GM12864 (cell line): ENCODE results near the gene TYW5.

Source experiments
- DNase-seq: peaks from one replicate; pipeline ENCODE4 v3.0.0-alpha.2; 2011; ENCODE audit warnings: low read depth
- H3K4me3 ChIP-seq: 2 replicates; pipeline ENCODE4 v1.5.1; 2011; ENCODE audit warnings: mild to moderate bottlenecking, low read depth, low read length, control low read depth
- TF ChIP-seq, protein P1 (sequence below): IDR thresholded peaks from 2 replicates; pipeline ENCODE4 v1.5.1; 2011; ENCODE audit warnings: low read depth, mild to moderate bottlenecking, moderate library complexity, low read length, control low read depth, inconsistent platforms; ENCODE audit errors: missing control alignments

TYW5 gene

DNA sequence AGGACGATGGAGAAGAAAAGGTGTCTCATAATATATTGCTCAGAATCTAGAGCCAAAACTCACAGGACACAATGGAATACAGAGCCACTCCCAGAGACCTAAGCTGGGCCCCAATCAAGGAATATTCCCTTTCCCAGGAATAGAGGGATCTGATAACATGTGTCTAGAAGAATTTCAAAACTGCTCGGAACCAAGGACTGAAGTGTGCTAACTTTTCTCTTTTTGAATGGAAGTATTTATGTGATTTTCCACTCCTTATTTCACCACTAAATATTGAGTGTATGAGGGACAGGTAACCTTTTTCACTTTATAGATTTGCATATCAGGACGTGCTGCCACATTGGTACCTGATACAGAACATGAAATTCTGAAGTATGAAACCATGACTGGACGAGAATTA is 53.3 kb downstream of the TYW5 start:
- TF ChIP-seq, protein P1, sequence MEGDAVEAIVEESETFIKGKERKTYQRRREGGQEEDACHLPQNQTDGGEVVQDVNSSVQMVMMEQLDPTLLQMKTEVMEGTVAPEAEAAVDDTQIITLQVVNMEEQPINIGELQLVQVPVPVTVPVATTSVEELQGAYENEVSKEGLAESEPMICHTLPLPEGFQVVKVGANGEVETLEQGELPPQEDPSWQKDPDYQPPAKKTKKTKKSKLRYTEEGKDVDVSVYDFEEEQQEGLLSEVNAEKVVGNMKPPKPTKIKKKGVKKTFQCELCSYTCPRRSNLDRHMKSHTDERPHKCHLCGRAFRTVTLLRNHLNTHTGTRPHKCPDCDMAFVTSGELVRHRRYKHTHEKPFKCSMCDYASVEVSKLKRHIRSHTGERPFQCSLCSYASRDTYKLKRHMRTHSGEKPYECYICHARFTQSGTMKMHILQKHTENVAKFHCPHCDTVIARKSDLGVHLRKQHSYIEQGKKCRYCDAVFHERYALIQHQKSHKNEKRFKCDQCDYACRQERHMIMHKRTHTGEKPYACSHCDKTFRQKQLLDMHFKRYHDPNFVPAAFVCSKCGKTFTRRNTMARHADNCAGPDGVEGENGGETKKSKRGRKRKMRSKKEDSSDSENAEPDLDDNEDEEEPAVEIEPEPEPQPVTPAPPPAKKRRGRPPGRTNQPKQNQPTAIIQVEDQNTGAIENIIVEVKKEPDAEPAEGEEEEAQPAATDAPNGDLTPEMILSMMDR, result no peak
- H3K4me3 ChIP-seq, result no peak overlapping the region
- no peak for DNase-seq

DNA sequence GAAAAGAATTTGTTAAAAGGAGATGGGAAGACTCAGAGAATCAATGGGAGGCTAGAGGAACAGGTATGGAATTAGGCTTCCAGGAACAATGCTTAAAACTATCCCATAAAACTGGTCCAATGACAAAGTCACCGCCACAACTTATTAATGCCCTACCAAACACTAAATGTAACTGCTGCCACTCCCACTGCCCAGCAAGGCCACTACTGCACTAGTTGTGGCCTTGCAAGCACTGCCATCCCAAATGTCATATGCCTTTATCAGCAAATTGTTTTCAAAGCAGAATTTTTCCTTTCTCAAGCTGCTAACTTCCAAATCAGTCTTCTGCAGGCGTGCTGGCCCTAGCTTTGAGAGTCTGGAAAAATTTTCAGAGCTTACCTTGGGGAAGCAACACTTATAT is 58.7 kb downstream of the TYW5 start:
- H3K4me3 ChIP-seq, result no peak overlapping the region
- TF ChIP-seq, protein P1, result no peak
- DNase-seq, result no peak

DNA sequence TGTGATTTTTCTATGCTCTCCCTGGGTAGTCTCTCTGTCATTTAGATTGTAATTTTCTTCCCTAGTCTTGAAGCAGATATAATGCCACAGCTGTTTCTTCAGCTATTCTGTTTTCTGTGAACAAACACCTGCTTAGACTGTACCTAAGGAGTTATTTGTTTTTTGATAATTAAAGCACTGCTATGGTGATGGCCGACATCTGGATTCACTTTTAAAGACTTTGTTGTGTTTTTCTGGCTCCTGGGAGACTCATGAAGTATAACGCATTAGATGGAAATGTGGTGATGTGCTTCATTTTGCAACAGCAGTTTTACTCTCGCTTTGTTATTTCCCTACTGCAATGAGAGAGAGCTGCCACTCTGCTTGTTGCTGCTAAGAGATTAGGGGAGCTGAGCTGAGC is 59.9 kb downstream of the TYW5 start:
- no peak overlapping the region for H3K4me3 ChIP-seq
- TF ChIP-seq, protein P1, result no peak
- DNase-seq, result no peak

DNA sequence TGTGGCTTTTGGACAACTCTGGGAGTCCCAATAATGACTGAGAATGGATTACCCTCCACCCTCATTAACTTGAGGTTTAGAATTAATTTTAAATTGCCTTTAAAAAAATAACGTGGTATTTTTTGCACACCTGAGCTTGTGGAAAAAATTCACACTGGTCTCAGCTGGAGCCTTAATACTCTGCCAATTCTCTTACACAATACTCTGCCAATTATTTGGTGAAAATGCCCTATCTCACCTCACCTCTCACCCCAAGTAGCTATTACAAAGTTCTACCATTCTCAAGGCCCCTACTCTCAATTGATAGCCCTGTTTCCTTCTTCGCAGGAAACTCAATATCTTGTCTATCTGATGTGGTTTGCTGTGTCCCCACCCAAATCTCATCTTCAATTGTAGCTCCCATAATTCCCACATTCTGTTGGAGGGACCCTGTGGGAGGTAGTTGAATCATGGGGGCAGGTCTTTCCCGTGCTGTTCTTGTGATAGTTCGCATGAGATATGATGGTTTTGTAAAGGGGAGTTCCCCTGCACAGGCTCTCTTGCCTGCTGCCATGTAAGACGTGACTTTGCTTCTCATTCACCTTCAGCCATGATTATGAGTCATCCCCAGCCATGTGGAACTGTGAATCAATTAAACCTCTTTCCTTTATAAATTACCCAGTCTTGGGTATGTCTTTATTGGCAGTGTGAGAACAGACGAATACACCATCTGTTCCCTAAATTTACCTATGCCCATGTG is 71.6 kb downstream of the TYW5 start:
- no peak overlapping the region for H3K4me3 ChIP-seq
- TF ChIP-seq, protein P1, result no peak
- no peak for DNase-seq

DNA sequence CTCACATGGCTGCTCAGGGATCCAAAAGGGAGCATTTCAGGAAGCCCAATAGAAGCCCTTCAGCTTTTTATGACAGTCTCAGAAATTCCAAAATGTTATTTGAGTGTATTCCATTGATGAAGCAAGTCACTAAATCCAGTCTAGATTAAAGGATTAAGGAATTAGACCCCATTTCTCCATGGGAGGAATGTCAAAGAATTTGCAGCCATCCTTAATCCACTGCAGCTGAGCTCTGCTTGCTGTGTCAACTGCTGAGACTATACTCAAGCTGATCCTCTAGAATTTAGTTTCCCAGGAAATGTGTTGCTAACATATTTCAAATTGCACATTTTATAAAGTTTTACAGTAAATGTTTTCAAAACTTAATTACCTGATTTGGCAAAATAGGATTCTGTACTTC is 72.6 kb downstream of the TYW5 start:
- H3K4me3 ChIP-seq, result no peak overlapping the region
- TF ChIP-seq, protein P1, result no peak
- DNase-seq, result no peak
